AG09309 (cell line): ENCODE results near the gene TRIM32.

Source experiments
- DNase-seq: peaks from one replicate; pipeline ENCODE4 v3.0.0-alpha.2; 2010; ENCODE audit warnings: low read depth
- H3K4me3 ChIP-seq: 2 replicates; pipeline ENCODE4 v1.5.1; 2011; ENCODE audit warnings: mild to moderate bottlenecking, low read depth, low read length, moderate library complexity; ENCODE audit not compliant: control insufficient read depth
- CTCF ChIP-seq: IDR thresholded peaks from 2 replicates; pipeline ENCODE4 v1.5.1; 2011; ENCODE audit warnings: mild to moderate bottlenecking, low read depth, low read length, inconsistent platforms; ENCODE audit not compliant: insufficient read depth, control insufficient read depth; ENCODE audit errors: missing control alignments

Gene TRIM32

DNA sequence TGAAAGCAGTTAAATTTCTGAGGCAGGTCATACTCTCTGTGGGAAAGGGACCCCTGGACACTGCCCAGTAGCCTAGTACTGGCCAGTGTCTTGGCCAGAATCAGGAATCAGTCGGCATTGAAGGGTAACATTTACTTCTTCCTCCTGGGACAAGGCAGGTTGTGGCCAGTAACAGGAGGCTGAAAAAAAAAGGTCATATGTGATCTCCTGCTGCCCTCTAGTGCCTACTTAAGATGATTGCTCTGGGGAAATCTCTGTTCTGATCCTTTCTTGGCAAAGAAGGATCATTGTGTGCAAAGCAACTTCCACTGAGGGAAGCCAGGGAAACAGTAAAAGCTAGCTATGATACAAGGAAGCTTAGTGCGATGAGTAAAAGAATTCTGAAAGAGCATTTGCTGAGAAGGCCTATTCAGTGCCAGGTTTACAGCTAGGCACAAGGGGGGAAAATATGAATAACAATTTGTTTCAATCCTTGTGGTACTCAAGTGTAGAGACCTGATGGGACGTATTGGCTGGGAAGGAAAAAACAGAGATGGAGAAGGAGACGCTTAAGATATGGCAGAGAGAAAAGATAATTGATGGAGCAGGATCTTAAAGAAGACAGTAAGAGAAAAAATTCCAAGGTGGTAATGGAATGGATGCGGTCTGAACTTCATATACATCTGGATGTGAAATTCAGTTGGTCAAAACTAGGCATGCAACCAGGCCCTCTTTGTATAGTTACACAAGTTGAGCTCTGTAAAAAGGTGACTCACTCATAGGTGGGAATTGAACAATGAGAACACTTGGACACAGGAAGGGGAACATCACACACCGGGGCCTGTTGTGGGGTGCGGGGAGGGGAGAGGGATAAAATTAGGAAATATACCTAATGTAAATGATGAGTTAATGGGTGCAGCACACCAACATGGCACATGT is 25.8 kb upstream of the TRIM32 start:
- peak; percentile 80 for DNase-seq
- peak; percentile 78 for TF ChIP-seq CTCF
- H3K4me3 ChIP-seq: no peak overlapping the region

DNA sequence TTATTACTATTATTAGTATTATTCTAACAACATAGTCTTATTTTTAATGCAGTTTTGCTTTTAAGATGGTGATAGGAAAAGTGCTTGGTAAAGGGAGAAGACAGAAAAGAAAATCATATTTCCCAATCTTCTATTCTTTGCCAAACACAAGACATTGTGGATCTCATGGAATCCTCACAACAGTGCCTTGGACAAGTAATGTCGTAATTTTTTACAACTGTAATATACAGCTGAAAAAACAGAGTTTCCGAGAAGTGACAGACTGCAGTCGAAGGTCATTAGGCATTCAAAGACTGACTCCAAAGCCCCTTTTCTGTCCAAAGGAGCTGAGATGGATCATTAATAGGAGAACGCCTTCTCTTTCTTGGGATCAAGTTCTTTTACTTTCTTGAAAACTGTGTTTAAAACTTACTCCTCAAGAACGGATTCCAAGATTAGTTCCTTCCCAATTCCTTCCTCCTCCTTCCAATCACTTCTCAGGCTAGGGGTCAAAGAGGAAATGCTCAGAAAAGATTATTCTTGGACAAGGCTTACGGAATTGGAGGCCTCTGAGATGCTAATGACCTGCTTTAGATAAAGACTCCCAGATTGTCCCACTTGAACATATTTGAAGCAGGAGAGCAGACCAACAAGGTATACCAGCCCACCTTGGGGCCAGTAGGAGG is 24.3 kb upstream of the TRIM32 start:
- TF ChIP-seq CTCF: no peak
- no peak for DNase-seq
- no peak overlapping the region for H3K4me3 ChIP-seq

DNA sequence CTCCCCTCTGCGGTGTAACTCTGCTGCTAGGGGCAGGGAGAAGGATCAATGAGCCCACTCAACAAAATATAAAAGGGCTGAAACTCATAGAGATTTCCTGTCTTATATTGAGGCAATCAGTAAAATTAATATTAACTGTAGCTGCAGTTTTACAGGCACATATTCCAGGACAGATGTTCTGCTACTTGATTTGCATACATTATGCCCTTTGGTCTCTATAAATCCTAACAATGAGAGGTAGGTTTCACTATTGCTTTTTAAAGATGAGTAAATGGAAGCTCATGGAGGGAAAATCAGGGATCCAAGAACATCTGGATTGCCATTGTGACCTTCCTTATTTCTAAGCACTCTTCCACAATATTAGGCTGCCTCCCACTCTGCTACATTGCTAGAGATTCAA is 23.5 kb upstream of the TRIM32 start:
- TF ChIP-seq CTCF: no peak
- DNase-seq: no peak
- H3K4me3 ChIP-seq: no peak overlapping the region

- no peak overlapping the region for H3K4me3 ChIP-seq
- DNase-seq: no peak
- no peak for TF ChIP-seq CTCF
Observed at GRCh38 chr9:116668970-116669695, 18.0 kb upstream of the TRIM32 start.

DNA sequence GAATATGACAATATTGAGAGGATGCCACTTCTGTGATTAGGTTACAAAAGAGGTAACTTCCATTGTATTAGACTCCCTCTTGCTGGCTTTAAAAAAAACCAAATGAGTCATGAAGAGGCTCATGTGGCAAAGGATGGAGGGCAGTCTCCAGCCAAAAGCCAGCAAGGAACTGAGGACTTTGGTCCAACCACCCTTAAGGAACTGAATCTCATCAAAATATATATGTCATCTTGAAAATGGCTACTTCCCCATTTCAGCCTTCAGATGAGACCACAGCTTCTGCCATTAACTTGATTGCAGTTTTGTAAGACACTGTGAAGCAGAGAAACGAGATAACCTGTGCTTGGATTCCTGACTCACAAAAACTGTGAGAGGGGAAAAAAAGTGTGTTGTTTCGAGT is 15.5 kb upstream of the TRIM32 start:
- no peak for DNase-seq
- TF ChIP-seq CTCF: no peak
- no peak overlapping the region for H3K4me3 ChIP-seq

- DNase-seq: no peak
- no peak for TF ChIP-seq CTCF
- no peak overlapping the region for H3K4me3 ChIP-seq
Observed at GRCh38 chr9:116673375-116673774, 13.7 kb upstream of the TRIM32 start.
